KOPT-K1 (cell line): ENCODE data around the gene RNF144A.
"Not testable (repeated sequence)": the region's sequence is repeated elsewhere in the genome, so short reads cannot be mapped to it uniquely, and the experiment has no call there.

Source experiments
- H3K27ac ChIP-seq: fragments of 200-600 bp; sonication (generic); 2 replicates; pipeline ENCODE4 v1.5.1; 2016; ENCODE audit warnings: antibody characterized with exemption, mild to moderate bottlenecking, low read depth, low read length; ENCODE audit not compliant: poor library complexity, severe bottlenecking
- H3K36me3 ChIP-seq: fragments of 200-600 bp; sonication (generic); 2 replicates; pipeline ENCODE4 v1.5.1; 2017; ENCODE audit warnings: antibody characterized with exemption, mild to moderate bottlenecking, low read length, moderate library complexity; ENCODE audit not compliant: insufficient read depth
- H3K9me3 ChIP-seq: fragments of 200-600 bp; sonication (generic); 2 replicates; pipeline ENCODE4 v1.5.1; 2017; ENCODE audit warnings: antibody characterized with exemption, low read length, mild to moderate bottlenecking; ENCODE audit not compliant: insufficient read depth, poor library complexity, severe bottlenecking

RNF144A gene

GRCh38 chr2:7001395-7001794 lies 84.2 kb downstream of the RNF144A start:
- H3K36me3 ChIP-seq, result peaks cover 40% of the 10 kb centered on the region

DNA sequence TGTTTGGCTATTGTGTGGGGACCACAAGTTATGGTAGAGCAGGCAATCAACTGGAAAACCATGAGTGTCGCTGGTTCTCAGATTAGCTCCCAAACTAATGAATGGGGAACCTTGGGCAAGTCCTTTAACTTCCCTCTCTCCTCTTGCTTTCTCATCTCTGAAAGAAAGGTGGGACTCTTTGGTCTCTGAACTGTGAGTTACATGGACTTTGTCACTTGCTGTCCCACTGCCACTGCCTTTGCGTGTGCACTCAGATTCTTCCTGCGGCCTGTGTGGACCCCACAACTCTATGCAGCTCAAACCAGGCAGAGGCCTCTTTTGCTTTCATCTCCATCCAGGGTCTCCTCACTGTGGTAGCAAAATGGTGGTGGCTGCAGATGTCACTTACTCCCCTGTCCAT lies 86.7 kb downstream of the RNF144A start:
- no peak overlapping the region for H3K27ac ChIP-seq
- peaks cover 43% of the 10 kb centered on the region for H3K36me3 ChIP-seq
- no peaks in the 10 kb centered on the region for H3K9me3 ChIP-seq

More at GRCh38 chr2:7001395-7001794, 84.2 kb downstream of the RNF144A start:
- H3K27ac ChIP-seq, H3K9me3 ChIP-seq: not testable (repeated sequence)

GRCh38 chr2:7004636-7005035 lies 87.4 kb downstream of the RNF144A start:
- peaks cover 43% of the 10 kb centered on the region for H3K36me3 ChIP-seq

DNA sequence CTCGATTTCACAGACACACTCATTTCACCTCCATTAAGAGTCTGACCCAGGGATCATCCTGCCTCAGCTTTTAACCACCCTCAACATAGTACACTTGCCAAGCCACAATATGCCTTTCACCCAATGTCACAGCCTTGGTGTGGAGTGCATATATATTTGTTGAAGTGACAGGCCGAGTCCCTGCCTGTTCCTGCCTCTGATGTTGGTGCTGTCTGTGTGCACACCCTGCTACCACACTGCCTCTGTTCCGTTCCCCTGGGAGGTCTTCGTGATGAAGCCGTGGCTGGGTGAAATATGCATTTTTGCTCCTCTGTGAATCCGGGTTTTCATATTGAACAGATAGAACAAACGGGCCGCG lies 90.3 kb downstream of the RNF144A start:
- no peaks in the 10 kb centered on the region for H3K9me3 ChIP-seq
- H3K27ac ChIP-seq, result no peak overlapping the region
- H3K36me3 ChIP-seq, result peaks cover 46% of the 10 kb centered on the region; the same call in 1 of the 2 replicates

More at GRCh38 chr2:7004636-7005035, 87.4 kb downstream of the RNF144A start:
- no peaks in the 10 kb centered on the region for H3K9me3 ChIP-seq
- H3K27ac ChIP-seq, result no peak overlapping the region

- Histone ChIP-seq H3K36me3 (peaks cover 47% of the 10 kb centered on the region; the same call in 1 of the 2 replicates), H3K9me3 (no peaks in the 10 kb centered on the region), H3K27ac (no peak overlapping the region)
Measured at GRCh38 chr2:7007846-7008741, 90.9 kb downstream of the RNF144A start.

DNA sequence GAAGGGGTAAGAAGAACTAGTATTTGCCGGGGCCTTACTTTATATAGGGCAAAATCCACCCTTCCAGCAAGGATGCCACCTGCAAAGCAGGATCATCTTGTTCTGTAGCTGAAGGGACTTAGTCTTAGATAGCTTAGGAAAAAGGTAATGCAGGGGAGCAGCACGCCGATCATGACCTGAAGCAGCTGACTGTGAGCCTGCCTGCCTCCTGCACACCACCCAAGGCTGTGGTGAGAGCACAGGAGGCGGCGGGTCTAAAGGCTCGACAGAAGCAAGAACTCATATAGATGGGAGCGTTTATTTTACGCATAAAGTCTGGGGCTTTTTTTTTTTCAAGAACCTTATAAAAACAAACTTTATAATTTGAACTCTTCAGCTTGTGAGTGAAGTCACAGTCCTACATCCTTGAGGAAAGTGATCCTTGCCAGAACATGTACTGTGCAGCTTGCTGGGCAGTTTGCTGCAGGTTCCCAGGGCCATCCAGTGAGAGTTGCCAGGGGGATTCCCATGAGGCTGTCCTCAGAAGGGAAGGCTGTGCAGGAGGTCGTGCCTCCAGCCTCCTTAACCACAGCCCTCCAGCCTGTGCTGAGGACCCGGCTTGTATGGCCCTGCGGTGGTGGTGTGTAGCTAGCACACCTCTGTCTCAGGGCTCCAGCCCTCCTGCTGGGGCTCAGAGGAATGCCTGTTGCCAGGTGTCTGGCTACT lies 92.1 kb downstream of the RNF144A start:
- H3K27ac ChIP-seq, result no peak overlapping the region
- peaks cover 47% of the 10 kb centered on the region; the same call in 1 of the 2 replicates for H3K36me3 ChIP-seq
- no peaks in the 10 kb centered on the region for H3K9me3 ChIP-seq

GRCh38 chr2:7010391-7011054 lies 93.3 kb downstream of the RNF144A start:
- Histone ChIP-seq H3K9me3 (no peaks in the 10 kb centered on the region), H3K27ac (no peak overlapping the region), H3K36me3 (peaks cover 53% of the 10 kb centered on the region)

DNA sequence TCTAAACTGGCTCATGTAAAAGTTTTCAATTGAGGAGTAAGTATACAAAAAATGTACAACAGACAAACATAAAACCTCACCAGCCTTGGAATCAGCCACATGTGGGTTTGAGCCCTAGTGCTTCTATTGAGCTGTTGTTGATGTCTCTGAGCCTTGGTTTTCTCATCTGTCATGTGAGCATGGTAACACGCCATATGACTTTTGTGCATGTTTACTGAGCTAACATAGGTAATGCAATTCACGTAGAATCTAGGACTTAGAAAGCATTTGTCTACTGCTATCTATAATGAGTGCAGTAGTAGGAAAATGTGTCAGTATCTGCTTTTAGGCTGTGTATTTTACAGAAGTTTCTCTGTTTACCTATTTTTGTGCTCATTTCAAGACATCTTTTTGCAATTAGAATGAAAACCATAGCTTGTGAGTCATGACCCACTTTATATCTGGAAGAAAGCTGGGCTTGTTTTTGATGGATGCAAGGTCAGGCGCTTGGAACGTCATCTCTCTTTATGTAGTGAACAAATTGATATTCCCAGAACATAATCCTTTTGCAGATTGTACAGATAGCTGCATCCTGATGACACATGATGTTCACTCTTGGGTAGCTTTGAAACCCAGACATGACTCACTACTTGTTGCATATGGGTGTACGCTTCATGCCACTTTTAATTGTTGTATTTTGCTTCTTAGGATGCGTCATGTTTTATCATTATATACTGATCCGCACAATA lies 94.3 kb downstream of the RNF144A start:
- H3K27ac ChIP-seq, result no peak overlapping the region
- H3K9me3 ChIP-seq, result no peaks in the 10 kb centered on the region
- H3K36me3 ChIP-seq, result peaks cover 48% of the 10 kb centered on the region

GRCh38 chr2:7012141-7012764 lies 95.0 kb downstream of the RNF144A start:
- no peak overlapping the region for H3K27ac ChIP-seq
- H3K9me3 ChIP-seq, result no peaks in the 10 kb centered on the region
- H3K36me3 ChIP-seq, result peaks cover 47% of the 10 kb centered on the region

DNA sequence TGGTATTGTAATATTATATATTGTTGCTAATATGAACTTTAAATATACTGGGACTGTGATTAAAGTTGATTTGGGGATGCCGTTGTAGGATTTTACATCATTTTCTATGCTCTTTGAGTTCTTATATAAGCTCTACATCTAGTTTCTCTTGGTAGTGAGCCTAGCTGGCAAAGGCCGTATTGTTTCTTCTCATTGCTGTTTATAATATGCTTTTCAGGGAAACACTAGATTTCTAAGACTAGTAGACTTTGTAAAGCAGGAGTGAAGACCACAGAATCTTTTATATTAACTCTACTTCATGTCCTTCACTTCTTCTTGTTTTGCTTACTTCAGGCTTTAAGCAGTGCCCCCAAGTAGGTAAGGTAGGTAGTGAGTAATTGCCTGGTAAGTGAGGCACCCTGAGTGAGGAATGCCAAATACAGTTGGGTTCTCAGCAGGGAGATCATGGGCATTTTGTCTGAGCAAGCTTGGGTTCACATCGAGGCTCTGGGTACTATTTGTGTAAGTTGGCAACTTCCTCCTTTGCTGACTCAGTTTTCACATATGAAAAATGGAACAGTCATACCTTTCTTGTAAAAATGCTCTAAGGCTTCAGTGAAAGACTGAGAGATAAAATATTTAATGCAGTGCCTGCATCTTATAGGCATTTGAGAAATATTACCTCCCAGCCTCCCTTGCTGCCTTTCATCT lies 96.4 kb downstream of the RNF144A start:
- peaks cover 46% of the 10 kb centered on the region for H3K36me3 ChIP-seq
- no peak overlapping the region for H3K27ac ChIP-seq
- H3K9me3 ChIP-seq, result no peaks in the 10 kb centered on the region

DNA sequence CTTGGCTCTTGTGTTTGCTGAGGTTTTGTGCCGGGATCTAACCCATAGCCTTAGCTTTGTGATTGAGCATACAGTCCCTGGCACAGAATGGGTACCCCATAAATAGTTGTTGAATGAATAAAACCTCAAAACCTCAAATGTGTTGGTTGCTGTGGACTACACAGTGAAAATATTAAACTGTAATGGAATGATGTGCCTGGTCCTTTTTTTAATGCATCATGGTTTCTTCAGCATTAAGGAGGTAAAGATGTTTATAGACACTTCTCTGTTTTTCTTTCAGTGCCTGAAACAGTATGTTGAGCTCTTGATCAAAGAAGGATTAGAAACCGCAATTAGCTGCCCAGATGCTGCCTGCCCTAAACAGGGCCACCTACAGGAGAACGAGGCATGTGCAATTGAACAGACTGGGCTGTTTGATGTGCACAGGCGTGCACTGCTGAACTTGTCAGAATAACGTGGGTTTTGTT lies 97.0 kb downstream of the RNF144A start:
- Histone ChIP-seq H3K27ac (no peak overlapping the region), H3K36me3 (peaks cover 51% of the 10 kb centered on the region)

DNA sequence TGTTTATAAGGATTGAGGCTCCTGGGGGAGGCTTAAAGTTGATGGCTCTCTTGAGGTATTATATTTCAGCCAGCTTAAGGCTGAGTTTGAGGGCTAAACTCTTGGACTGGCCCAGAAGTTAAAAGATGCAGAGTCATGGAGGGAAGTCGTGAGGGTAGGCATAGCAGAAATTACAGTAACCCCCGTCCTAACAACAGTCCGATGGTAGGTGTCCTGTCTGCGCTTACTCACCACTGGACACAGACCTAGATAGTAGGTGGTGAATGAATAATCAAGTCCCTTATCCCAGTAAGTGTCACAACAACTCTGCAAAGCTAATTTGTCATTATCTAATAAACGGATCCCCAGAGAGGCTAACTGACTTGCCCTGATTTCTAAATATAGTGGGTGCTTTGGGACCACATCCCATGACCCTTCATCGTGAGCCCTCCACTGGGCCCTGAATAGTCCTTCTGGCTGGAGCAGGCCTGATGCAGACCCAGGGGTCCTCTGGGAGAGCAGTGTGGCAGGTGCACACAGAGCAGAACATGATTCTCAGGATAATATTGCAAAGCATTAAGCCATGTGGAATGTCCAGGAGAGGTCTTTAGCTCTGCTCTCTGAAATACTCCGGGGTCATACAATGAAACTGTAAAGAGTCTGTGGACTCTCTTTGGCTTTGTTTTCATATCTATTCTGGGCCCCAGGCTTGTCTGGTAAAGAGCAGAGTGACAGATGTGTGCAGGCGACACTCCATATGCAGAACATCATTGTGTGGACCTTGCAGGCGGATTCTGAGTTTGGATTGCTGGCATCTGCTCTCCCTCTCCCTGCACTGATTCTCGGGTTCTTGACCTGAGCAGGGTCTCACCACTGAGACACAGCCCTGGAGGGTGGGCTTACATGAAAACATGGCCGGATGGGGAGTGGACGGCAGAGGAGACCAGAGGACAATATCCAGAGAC lies 98.1 kb downstream of the RNF144A start:
- Histone ChIP-seq H3K36me3 (peaks cover 59% of the 10 kb centered on the region), H3K27ac (no peak overlapping the region), H3K9me3 (no peaks in the 10 kb centered on the region)

More for the DNA sequence above, 97.0 kb downstream of the RNF144A start:
- H3K9me3 ChIP-seq, result no peaks in the 10 kb centered on the region

DNA sequence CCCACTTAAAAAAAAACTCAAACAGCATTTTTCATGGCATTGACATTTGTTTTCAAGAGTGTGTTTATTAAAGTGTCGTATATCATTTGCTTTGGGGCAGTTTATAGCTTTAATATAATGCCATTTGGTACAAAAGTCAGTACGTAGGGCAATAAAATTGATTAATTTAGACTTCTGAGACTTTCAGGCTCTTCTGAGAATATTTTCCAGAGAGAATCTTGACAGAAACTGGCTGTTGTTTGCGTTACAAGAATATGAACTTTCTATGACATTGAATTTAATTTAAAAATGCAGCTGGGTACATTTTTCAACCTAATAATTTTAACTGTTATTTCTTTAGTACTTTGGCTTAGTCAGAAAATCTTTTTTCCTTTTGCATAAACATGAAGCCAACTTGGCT lies 98.9 kb downstream of the RNF144A start:
- Histone ChIP-seq H3K27ac (no peak overlapping the region), H3K9me3 (no peaks in the 10 kb centered on the region), H3K36me3 (peaks cover 64% of the 10 kb centered on the region)
